NCI-H1105 treated with DMSO at 0.1 percent for 48 hours (cell line): ENCODE results near the gene NME8.
A peak's percentile ranks its signal among the peaks of the same experiment; 100 is the strongest.

Experiments used
- DNase-seq: peaks from one replicate; lab custom pipeline; 2025; lab: John Stamatoyannopoulos, UW

The NME8 gene

DNA sequence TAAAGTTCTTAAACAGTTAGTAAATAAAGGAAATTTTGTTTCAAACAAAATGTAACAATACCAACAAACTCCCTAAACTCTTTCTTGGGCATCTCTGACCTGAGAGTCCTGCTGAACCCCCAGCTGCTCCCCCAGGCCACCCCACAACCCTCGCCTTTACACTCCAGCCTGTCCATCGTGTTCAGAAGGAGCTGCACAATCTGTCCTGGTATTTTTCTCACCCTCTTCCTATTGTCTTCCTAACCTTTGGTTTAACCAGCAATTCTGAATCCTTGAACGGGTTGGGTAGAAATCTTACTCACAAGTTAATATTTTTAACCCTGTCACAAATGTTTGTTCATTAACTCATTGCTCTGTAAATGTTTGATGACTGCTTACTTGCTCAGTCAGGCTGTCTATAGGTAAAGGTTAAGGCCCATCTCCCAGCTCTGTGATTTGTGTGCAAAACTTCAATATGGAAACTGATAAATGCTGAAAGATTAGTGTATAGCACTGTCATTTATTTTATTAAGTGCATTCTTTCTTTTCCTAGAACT lies 51.4 kb downstream of the NME8 start:
- no peak for DNase-seq

DNA sequence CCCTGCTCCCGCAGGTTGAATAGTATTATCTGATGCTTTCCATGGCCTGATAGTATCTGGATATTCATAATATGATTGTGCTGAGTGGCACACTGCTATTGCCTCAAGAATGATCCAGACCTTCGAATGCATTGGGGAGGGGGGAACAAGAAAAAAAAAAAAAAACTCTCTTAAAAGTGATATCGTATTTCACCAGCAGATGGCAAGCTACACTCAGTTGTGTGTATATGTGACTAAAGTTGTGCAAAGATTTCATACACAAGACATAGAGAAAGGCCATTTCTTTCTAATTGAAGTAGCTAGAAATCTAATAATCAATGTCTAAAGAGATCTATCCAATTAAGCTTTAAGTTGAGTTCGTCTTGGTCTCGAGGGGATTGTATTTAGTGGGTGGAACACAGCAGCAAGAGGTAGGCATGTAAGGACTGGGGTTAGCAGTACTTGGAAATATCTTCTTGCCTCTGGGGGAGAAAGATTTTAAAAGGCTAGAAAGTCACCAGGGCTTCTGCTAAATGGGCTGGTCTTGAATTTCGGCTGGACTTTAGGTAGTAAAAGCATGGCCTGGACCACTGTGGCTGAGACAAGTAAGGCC lies 52.9 kb downstream of the NME8 start:
- peak; percentile 55 for DNase-seq

DNA sequence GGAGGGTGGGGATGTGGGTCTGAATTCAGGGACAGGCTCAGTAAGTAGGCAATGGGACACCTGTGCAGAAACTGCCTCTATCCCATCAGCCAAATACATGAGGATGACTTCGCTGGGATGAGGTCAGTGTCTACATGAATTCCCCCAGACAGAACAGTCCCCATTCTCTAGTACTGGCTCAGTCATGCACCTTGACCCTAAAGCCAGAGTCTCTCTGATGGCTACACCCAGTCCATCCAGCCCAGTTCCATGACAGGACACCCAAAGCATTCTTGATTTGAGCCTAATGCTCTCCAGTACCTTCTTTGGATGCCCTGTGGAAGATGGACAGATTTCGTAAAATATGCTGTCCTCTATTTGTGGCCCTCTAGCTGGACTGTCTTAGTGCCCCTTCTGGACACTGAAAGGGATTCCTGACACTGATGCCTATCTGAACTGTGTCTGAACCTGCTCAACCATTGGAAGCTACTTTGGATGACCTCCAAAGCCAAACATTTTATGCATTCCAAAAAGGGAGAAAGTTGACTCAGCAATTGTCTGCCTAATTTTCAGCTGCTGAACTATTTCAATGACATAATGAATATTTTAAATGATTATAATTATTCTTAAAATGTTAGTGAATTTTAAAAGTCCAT lies 53.6 kb downstream of the NME8 start:
- peak; percentile 2 for DNase-seq

DNA sequence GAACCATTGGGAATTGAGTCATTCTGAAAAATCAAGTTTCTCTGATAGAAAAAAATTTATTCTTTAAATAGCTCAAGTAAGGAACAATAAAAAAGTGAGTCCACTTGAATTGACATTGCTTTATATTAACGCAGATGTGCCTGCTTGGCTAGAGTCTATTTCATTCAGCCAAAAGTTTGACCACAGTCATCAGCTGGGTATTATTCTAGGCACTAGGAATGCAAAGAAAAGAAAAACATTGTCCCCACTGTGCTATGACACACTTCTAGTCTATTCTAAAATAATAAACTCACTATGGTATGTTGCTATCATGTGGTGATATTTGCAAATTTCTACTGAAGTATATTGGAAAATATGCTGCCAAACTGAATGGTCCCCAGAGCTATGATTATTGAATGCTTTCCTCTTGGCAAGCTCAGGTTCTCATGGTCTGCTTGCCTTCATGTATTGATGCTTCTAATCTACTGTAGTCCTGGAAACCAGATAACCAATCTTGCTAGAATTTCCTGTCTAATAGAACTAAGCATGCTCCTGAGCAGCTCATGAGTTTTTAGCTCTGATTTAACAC lies 59.9 kb downstream of the NME8 start:
- no peak for DNase-seq

DNA sequence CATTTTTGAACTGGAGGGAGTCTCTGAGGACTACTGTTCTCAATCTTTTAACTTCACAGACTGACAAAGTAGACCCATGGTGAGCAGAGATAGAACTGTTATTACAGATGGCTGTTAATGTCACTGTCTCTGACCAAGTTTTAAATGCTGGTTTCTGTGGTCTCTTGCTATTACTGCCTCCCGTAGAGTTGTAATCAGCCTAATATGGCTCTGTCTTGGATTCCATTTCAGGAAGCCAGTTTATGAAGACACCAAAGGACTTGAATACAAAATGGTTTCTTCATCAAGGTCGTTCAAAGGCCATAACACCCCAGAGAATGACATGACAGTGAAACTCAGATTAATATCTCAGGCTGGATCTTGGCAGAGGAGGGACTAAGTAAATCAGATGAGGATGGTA lies 64.4 kb downstream of the NME8 start:
- no peak for DNase-seq

DNA sequence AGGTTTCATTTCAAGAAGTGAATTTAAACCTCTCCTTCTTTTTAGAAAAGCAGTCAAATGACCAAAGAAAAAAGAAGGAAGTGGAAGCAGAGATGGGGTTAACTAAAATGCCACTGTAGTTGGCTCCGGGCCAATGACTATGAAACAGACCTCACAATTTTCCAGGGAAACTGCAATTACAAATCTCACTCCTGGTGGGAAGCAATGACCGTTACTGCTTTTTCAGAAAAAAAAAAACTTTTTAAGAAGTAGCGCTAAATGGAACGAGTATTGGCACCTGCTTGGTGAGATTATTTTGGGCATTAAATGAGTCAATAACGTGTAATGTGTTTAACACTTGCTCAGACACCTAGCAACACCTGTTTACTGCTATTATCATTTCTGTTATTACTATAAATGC lies 67.0 kb downstream of the NME8 start:
- DNase-seq: peak; percentile 12

DNA sequence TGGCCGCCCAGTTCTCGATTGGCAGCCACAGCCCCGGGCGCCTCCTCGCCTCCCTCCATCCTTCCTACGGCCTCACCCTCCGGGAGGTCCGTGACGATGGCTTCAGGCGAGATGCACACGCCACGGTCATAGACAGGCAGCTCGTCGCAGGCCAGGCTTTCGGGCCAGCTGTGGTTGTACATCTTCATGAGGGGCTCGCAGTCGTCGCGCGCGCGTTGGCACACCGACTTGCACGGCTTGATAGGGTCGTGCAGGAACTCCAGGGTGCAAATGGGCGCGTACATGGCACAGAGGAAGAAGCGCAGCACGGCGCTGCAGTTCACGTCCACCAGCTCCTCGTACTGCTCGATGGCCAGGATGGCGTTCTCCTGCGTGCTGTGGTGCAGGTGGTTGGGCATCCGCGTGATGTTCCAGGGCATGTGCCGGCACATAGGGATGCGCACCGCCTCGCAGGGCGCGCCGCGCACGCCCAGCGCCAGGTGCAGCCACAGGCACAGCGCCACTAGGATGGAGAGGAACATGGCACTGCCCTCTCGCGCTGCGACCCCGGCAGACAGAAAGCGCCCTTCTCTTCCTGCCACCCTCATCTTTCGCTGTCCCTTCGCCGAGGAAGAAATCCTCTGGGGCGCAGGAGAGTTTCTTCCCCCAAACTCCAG lies 67.7 kb downstream of the NME8 start:
- peak; percentile 56 for DNase-seq

DNA sequence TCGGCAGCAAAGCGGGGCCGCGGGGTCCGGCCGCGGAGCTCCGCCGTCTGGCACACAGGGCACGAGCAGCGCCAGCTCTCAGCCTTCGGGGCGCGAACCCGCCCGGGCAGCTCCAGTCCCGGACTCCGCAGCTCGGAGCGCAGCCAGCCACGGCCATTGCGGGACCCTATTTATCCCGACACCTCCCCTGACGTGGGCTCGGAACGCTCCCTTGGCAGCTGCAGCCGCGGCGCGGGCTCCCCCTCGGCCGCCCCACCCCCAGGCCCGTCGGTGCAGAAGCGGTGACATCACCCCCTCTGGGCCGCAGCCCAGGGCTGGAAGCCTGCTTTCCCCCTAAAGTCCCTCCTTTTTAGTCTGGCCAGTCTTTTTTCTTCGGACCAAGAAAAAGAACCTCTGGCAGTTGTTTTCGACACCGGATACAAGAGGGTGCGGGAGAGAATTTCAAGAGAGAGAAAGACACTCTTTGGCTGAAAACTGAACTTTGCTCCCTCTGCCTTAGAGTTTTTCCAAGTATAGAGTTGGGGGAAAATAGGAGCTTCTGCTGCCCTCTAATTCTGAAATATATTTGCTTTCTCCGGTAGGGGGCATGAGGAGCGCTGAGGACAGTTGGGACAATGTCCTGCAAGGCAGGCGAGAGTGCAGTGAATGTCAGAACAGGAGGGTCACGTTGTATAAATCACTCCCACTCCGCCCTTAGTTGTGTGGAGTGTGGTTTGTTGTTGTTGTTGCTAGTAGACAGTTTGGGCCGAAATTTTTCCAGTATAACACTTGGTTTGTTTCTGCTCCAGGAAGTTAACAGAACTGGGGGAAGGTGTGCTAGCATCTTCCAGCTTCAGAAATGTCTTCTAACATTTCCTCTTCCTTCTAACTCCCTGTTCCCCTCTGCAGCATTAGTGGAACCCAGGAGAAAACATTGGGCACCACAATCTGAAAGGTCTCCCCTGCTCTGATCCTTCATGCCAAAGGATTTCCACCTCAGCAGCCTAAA lies 68.6 kb downstream of the NME8 start, which contains the start of gene SFRP4:
TSS of gene SFRP4 (minus strand) at position 145 of the 988 bp plus-strand sequence. CDS start 280 bp downstream, outside the sequence.
- DNase-seq: peak; percentile 61

DNA sequence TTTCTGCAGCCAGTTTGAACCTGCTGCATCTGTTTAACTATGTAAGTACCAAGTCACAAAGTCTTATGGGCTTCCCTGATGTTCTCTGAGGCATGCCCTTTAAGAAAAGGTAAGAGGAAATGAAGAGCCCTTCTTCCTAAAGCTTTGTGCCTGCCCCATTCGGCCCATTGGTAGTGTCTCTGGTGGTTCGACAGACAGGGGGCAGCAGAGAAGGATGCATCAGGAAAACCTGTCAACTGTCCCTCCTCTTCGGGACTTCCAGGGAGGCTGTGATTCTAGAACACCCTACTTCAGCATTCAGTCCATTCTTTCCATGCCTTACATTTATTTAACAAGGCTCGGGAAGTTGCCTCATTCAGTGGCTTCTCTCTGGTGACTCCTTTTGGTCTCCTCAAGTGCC lies 70.1 kb downstream of the NME8 start:
- DNase-seq: no peak

DNA sequence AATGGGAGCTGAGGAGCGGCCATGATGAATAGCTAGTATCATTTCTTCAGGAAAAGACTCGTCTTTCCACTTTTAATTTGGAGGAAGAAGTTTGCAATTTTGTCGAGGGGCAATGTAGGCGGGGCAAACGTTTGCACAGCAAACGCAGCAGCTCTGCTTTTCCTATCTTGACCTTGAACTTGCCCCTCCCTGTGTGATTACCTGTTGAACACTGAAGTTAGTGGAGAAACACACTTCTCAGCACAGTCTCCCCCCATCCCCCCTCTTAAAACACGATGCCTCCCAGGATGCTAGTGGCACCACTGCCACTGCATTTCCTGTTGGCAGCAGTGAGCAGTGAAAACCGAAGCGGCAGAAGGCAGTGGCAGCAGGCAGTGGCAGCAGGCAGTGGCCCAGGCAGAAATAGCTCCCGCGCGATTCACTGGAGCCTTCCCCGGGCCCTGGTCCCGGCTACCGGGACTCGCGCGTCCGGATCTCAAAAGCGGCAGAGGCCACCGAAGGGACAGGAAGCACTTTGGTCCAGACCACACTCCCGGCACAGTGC lies 72.0 kb downstream of the NME8 start, which contains the start of gene EPDR1:
TSS of gene EPDR1 (plus strand) at position 336 of the 544 bp plus-strand sequence. CDS start 300 bp downstream, outside the sequence.
- DNase-seq: peak; percentile 81

DNA sequence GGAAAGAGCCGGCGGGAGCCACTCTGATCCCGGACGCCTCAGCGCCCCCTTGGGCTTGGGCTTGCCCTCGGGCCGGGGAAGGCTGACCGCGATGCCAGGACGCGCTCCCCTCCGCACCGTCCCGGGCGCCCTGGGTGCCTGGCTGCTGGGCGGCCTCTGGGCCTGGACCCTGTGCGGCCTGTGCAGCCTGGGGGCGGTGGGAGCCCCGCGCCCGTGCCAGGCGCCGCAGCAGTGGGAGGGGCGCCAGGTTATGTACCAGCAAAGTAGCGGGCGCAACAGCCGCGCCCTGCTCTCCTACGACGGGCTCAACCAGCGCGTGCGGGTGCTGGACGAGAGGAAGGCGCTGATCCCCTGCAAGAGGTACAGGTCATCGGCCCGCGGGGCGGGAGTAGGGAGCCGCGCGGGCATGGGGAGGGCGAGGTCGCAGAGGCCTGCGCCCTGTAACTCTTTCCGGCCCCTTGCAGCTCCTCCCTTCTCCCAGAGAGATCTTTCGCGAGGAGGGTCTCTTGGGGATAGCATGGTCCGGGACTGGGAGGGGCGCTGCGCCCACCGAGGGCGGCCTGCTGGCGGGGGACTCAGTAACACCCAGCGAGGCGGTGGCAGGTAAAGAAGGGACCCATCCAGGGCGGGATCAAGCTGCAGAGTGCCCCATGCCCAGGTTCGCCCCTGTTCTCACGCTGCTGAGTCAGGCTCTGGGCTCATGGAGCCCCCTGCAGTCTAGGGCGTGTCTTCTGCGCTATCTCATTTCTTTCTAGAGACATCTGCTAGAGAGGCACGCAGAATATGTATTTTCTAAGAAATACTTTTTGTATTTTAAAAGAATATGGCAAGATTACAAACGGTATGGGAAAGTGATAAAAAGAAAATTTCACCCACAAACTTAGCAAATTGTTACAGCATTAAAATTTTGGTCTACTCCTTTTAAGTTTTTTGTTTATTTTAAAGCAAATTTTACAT lies 72.7 kb downstream of the NME8 start:
- peak; percentile 62 for DNase-seq

DNA sequence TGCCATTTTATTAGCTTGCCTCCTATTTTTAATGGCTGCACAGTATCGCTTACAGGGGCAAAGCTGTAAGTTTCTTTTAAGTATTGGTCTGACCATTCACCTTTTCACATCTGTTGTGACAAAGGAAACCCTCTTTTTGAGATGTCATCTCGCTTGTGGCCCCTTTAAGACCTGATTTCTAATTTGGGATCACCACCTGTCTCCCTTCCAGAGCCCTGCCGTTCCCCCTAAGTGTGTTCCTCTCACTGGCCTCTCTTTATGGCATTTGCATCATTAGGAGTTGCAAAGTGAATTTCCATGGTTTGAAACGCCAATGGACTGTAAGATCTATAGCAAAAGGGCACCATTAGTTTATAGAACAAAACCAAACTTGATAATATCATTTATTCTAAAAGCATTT lies 73.5 kb downstream of the NME8 start:
- DNase-seq: no peak

DNA sequence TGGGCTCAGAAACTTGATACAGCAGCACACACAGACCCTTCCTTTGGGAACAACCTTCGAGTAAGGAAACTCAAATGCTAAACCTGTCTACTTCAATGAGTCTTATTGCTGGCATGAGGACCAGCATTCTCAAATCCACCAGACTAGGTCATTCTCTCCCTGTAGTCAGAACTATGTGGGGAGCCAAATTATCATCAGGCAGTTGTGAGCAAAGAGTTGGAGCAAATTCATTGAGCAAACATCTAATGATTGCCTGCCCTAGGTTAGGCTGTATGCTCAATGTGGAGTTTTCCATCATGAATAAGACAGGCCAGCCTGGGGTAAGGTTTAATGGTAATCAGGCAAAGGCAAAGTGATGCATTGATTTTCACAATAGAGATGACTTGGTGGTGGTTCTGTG lies 75.6 kb downstream of the NME8 start:
- DNase-seq: no peak

DNA sequence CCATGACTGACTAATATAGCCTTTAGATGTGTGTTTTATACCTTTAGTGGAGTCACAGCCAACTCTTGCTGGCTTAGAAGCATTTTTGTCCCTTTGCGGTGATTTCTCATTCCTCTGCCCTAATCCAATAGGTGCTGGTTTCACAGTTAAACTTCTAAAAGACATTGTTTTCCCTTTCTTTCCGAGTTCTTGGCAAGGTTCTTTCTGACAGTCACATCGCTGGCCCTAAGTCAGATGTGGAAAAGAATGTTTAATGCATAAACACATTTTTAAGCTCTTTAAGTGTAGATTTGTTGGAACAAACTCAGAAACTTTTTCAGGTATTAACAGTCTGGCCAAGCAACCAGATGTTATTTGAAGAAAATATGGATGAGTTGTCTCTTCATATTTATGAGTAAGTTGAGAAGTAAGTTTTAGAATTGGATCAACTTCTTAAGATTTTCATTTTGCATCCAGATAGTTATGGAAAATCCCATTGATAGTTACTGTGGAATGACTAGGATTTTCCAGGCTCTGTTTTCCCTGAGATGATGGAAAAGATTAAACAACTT lies 76.2 kb downstream of the NME8 start:
- DNase-seq: no peak

DNA sequence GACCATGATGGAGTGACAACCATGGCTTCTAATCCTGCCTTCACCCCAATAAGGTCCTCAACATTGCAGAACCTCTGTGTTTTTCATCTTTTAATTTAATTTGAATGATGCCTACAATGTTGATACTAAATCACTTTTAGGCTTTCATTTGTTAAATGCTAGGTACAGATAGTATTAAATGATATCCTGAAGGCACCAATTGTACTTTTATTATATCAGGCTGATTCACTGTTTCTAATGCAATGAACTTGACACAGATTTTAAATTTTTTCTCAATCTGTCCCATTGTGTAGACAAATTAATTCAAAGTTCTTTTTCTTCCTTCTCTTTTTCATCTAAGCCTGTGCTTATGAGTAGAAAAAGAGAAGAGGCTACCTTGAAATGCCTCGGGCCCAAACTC lies 77.2 kb downstream of the NME8 start:
- DNase-seq: no peak

DNA sequence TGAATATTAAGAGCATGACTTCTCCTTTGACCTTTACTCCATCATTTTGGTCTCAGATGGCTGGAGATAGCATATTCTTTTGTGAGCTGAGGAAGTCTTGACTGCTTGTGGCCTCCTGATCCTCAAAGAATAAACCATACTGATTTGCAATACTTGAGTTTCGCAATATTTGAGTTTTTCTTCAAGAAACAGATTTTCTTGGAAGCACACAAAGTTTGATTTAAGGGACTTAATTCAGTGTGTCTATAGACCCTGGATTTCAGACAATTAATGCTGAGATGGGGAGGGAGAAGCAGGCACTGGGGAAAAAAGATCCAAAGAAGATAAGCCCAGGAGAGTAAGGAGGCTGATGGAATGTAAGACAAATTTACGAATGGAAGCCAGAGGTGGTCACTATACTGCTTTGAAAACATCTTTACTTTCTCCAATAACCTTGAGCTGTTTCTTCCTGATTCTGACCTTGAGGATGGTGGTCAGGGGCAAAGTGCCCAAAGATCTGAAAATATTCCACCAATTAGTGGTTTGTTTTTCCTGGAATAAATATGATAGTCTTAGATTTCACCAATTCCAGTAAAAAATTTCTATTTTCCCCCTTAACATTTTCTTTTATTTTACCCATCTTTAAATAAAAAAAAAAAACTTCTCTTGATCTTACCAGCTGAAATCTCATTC lies 79.5 kb downstream of the NME8 start:
- DNase-seq: no peak

DNA sequence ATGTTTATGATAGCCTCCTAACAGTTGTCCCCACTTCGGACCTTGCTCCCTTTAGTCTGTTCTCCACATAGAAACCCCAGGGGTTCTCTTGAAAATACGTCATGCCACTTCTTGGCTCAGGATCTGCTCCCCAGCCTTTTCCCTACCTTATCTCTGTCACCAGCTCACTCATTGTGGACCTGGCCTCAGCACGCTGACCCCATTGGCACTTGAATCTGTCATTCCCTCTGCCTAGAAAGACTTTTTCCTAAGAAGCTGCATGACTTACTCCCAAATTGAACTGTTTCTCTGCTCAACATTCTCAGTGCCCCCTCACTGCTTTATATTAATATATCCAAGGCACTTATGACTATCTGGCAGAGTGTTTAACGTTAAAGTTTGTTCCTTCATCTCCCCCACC lies 80.5 kb downstream of the NME8 start:
- no peak for DNase-seq

DNA sequence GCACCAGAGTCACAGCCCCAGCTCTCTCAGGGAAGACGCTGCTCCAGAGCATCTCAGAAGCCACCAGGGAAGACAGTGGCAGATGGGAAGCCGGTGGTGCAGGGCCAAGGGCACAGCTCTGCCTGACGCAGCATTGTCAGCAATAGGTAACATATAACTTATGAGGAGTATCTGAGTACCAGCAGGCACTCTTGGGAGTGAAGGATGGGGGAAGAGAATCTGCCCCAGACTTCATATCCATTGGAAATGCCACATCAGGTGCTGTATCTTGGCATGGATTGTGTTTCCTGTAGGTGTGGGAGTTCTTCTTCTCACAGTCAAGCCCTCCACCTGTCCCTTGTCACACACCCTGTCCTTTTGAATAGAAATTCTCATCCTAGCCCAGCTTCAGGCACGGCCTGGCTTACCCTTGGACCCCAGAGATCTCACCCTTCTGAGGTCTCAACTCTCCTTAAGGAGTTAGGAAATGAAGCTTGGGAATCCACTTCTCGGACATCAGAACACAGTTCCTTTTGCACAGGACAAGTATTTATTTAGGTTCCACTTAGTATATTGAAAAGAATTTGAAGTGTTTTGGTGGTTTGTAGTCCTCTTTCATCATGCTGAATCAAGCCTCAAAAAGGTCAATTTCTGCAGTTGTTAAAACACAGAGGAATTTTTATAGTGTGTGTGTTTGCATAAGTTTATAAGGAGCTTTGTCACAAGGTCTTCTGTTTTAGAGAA lies 82.0 kb downstream of the NME8 start:
- DNase-seq: no peak
